GM18499 (cell line): ENCODE data around the gene HPS1.

ENCODE experiments used
- ATAC-seq: cut with Tn5 transposase; IDR thresholded peaks from one replicate; pipeline ENCODE4 v1.9.1; 2021; ENCODE audit warnings: moderate number of reproducible peaks; ENCODE audit not compliant: insufficient read depth, unreplicated experiment

Gene HPS1

GRCh38 chr10:98446661-98447221, at the start of gene HPS1:
HPS1 (minus strand) TSS chr10:98446935; CDS start chr10:98443240, 3,695 bp downstream.
- peak; percentile 41 for ATAC-seq

DNA sequence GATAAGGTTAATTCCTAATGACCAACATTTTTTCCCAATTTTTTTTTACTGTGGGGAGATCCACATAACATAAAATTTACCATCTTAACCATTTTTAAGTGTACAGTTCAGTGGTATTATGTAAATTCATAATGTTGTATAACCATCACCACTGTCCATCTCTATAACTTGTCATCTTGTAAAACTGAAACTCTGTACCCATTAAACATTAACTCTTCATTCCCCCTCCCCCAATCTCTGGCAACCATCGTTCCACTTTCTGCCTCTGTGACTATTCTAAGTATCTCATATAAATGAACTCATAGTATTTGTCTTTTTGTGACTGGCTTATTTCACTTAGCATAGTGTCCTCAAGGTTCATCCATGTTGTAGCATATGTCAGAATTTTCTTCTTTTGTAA, 46.0 kb upstream of the HPS1 start:
- ATAC-seq, result no peak

DNA sequence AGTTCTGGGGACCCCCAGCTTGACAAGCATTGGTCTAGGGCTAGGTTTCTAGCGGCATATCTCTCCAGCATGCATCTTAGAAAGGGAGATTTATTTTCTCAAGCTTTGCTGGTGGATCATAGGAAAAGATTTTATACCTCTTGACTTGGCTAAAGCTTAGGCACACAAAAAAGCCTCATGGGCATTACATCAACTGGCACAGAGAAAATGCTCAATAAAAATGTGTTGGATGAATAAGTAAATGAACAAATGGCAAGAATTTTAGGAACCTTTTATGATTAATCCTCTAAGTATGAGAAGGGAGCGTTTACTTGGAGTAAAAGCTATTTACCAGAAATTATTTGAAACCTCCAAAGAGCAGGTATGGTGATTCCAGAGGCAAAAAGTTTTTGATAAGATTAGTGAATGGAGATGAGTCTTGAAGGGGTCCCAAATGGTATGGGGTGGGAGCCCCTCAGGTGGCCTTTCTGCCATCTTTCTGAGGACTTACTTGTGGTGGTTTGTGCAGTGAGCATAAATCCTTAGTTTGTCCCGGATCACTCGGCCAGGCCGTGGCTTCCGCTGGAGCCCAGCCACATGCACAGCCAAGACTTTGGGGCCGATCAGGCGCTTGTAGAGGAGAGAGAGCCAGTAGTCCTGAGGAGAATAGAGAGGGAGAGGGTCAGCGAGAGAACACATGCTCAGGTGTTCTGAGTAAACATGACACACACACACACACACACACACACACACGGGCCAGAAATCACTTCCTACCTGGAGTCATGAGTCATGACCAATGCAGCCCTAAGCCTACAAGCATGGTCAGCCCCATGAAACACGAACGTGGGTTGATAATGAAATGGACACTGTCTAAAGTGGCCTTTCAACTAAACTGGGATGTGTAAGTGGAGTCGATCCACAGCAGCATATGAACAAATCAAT, 43.1 kb upstream of the HPS1 start:
- ATAC-seq, result no peak

DNA sequence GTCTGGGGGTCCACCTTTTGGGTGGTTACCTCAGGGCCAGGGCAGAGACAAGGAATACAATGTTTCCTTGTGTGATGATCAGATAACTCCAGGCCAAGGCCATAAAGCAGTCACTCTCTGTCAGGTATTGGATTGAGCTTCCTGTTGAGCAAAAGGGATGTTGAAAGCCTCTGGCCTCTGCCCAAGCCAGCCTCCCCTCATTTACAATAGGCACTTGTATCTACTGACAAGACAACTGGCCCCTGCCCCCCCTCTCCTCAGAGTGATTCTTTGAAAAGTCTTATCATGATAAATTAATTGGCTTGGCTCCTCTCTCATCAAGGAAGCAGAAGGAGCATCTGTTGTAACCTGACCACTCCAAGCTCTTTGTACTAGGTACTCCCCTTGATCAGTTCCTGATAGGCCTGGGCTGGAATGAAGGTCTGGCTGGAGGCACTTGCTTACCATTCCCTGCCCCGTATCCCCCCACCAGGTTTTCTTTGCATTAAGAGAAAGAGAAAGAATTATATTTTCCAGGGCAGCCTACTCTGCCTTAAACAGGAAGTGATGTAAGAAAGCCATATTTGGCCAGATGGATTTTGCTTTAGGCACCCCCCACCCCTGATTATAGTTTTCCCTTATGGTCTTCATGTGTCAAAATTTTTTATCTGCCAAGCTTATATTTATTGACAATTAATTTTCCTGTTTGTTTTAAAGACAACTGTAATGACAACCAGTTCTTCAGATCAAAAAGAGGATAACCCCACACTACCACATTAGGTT, 42.1 kb upstream of the HPS1 start:
- ATAC-seq, result no peak

GRCh38 chr10:98487649-98488048, 40.9 kb upstream of the HPS1 start:
- ATAC-seq, result no peak

- ATAC-seq, result no peak
Measured at GRCh38 chr10:98486421-98486820, 39.7 kb upstream of the HPS1 start.

DNA sequence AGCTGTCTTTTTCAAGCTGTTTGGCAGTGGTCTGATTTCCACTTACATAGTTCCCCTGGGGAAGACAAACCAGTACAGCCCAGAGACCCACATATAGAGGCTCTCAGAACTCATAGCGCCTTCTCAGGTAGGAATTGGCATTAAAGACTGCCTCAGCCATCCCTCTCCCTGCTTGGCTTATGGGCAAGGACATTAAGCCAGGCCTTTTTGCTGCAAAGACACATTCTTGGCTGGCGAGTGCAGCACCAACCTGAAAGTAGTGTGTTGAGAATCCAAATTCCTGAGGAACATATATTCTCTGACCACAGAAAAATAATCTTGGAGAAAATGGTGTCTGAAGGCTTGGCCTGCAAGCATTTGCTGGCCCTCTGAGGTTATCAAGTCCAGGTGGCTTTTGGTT, 39.2 kb upstream of the HPS1 start:
- no peak for ATAC-seq

DNA sequence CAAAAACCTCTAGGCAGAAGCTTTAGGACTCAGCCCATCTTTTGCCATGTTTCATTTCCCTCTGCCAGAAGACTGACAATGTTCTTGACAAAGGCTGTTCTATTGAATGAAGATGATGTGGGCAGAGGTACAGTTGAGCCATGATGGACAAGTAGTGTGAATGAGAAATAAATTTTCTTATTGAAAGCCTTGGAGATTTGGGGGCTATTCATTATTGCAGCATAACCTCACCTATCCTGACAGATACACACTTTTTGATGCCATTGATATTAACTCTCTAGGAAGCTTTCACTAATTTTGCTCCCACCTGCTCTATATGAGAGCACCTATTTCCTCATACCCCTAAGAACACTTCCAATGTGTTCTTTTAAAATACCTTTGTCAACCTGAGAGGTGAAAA, 36.9 kb upstream of the HPS1 start:
- no peak for ATAC-seq

GRCh38 chr10:98482096-98482495, 35.4 kb upstream of the HPS1 start:
- ATAC-seq, result no peak

- ATAC-seq, result no peak
Measured at GRCh38 chr10:98481404-98481945, 34.7 kb upstream of the HPS1 start.

- no peak for ATAC-seq
Measured at GRCh38 chr10:98478430-98479222, 31.9 kb upstream of the HPS1 start.

DNA sequence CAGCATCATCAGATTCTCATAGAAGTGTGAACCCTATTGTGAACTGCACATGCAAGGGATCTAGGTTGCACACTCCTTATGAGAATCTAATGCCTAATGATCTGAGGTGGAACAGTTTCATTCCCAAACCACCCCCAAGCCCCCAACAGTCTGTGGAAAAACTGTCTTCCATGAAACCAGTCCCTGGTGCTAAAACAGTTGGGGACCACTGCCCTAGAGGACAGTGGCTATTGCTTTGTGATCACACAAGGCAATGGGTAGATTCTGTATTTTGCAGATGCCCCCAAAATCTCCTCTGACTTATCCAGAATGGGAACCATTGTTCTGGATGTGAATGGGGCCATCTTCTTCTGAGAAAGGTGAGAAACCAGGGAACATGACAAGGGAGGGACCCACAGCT, 31.1 kb upstream of the HPS1 start:
- ATAC-seq, result no peak

DNA sequence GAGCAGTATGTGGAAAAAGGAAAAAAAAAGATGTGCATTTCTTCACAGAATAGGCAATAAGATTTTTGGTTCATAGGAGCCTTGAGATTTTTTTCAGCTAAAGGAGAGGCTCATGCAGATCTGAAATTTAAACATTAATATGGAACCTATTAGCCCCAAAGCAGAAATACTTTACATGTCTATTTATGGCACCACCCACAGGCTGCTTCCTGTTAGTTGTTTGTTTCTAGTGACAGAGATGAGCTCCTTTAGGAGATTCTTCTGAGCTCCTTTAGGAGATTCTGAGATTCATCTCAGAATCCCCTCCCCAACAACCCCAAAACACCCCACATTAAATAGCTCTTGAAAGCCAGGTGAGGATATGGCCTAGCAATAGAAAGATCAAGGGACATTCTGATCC, 27.9 kb upstream of the HPS1 start:
- no peak for ATAC-seq

DNA sequence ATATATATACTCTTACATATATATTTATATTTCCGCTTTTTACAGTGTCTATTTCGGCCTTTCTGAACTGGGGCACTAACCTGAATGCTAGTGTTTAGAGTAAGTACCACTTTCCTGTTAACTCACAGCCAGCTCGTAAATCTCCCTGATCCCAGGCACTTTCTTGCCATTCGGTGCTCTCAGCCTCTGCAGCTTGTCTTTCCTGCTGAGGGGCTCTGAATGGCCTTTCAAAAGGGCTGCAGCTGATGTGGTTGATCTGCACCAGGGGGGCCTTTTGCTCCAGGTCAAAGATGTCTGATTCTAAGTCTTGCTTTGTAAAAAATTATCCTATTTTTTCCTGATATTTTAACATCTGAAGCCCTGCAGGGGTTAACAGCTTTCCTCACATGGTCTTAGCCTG, 25.5 kb upstream of the HPS1 start:
- ATAC-seq, result no peak

DNA sequence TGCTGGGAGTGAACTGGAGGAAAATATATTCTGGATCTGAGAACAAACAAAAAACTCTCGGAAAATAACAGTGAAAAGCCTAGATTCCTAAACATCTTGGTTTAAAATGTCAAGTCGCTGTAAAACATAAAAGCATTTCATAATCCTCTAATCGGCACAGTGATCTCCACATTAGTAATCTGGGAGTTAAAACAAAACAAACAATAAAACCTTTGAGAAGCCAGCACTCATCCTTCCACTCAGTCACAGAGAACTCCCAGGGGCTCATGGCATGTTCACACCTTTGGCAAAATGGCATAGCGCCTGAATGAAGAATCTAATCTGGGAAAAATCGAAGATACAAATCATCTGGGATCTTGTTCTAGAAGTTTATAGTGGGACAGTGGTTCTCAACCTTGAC, 24.1 kb upstream of the HPS1 start:
- ATAC-seq, result no peak

DNA sequence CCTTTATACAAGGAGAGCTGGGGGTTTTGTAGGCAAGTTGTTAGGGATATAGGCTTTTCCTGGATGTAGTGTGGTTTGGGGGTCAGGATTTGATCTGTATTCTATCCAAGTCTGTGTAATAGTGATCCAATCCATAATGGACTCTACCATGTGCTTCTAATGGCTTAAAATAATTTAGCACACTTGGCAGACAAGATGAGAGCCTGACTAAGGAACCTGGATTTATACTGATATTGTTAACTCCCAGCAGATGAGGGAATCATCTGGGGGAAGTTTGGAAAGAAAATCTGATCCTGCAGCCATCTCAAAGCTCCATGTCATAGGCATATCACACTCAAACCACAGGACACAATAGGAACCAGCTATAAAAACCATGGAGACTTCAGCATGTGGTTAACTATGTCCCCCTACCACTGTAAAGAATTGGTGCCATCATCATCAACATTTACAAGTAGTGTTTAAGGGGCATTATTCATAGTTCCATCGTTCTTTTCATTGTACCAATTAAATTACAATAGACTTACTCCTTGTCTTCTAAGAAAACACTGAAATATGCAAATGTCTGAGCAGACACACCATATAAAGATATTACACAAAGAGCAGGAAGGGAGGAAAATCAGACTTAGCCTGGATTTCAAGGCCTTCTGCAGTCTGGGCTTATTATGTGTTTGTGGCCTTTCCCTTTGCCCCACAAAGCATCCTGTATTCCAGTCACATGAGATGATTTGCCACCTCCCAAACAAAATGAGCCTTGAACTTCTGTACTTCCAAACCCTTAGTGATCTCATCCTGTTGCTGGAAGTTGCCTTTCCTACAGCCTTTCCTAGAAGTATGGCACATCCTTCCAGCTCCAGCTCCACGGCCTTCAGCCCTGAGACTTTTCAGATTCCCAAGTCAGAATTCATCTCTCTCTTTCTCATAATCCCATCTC, 22.5 kb upstream of the HPS1 start:
- no peak for ATAC-seq

- ATAC-seq, result peak; percentile 88
Measured at GRCh38 chr10:98467506-98468318, 21.0 kb upstream of the HPS1 start.

GRCh38 chr10:98466861-98467505, 20.2 kb upstream of the HPS1 start:
- no peak for ATAC-seq
